H9 (cell line): ENCODE data around the gene RAB24. TPM values are rescaled to one million over a fixed set of nuclear protein-coding genes. Genes with fewer than 3 reads are reported as not detected.
A peak's percentile ranks its signal among the peaks of the same experiment; 100 is the strongest.

ENCODE experiments used
- DNase-seq: peaks from one replicate; pipeline ENCODE4 v3.0.0-alpha.2; 2017
- H2AFZ ChIP-seq: one replicate; pipeline ENCODE4 v1.6.1; 2013; ENCODE audit warnings: mild to moderate bottlenecking, low read length, control low read depth, moderate library complexity
- H2AK5ac ChIP-seq: 2 replicates; pipeline ENCODE4 v1.6.1; 2013; ENCODE audit warnings: low read length, control low read depth, mixed read lengths; ENCODE audit not compliant: insufficient read length
- H2BK120ac ChIP-seq: one replicate; pipeline ENCODE4 v1.6.1; 2013; ENCODE audit warnings: low read depth, mild to moderate bottlenecking, low read length, control low read depth, inconsistent platforms; ENCODE audit not compliant: poor library complexity, severe bottlenecking
- H2BK12ac ChIP-seq: 2 replicates; pipeline ENCODE4 v1.6.1; 2013; ENCODE audit warnings: low read length, control low read depth, mixed read lengths, low read depth; ENCODE audit not compliant: insufficient read length
- H2BK15ac ChIP-seq: 2 replicates; pipeline ENCODE4 v1.6.1; 2013; ENCODE audit warnings: low read depth, low read length, control low read depth
- H2BK20ac ChIP-seq: one replicate; pipeline ENCODE4 v1.6.1; 2013; ENCODE audit warnings: low read depth, mild to moderate bottlenecking, low read length, control low read depth, inconsistent platforms; ENCODE audit not compliant: poor library complexity, severe bottlenecking
- H2BK5ac ChIP-seq: 2 replicates; pipeline ENCODE4 v1.6.1; 2013; ENCODE audit warnings: low read length, control low read depth, mixed read lengths; ENCODE audit not compliant: insufficient read length
- H3K14ac ChIP-seq: 2 replicates; pipeline ENCODE4 v1.6.1; 2013; ENCODE audit warnings: low read length, control low read depth; ENCODE audit not compliant: insufficient read depth
- H3K18ac ChIP-seq: 2 replicates; pipeline ENCODE4 v1.6.1; 2013; ENCODE audit warnings: low read depth, mild to moderate bottlenecking, mixed read lengths, low read length, control low read depth; ENCODE audit not compliant: insufficient read length
- H3K23ac ChIP-seq: 2 replicates; pipeline ENCODE4 v1.6.1; 2013; ENCODE audit warnings: low read length, control low read depth, mixed read lengths, low read depth; ENCODE audit not compliant: insufficient read length
- H3K23me2 ChIP-seq: 2 replicates; pipeline ENCODE4 v1.6.1; 2013; ENCODE audit warnings: low read depth, mild to moderate bottlenecking, mixed read lengths, low read length, control low read depth; ENCODE audit not compliant: insufficient read length, poor library complexity, severe bottlenecking
- H3K27ac ChIP-seq: 2 replicates; pipeline ENCODE4 v1.5.1; 2013; ENCODE audit warnings: low read length, control low read depth, mixed read lengths, low read depth; ENCODE audit not compliant: insufficient read length
- H3K27me3 ChIP-seq: 2 replicates; pipeline ENCODE4 v1.6.1; 2013; ENCODE audit warnings: low read length, control low read depth, inconsistent platforms; ENCODE audit not compliant: insufficient read depth
- H3K4ac ChIP-seq: 2 replicates; pipeline ENCODE4 v1.6.1; 2013; ENCODE audit warnings: low read depth, mild to moderate bottlenecking, control low read depth, inconsistent platforms, low read length, moderate library complexity
- H3K4me1 ChIP-seq: 2 replicates; pipeline ENCODE4 v1.6.1; 2013; ENCODE audit warnings: low read length, control low read depth, inconsistent platforms; ENCODE audit not compliant: insufficient read depth
- H3K4me2 ChIP-seq: 2 replicates; pipeline ENCODE4 v1.6.1; 2013; ENCODE audit warnings: low read length, control low read depth, mixed read lengths; ENCODE audit not compliant: insufficient read length, insufficient read depth
- H3K56ac ChIP-seq: 2 replicates; pipeline ENCODE4 v1.6.1; 2013; ENCODE audit warnings: low read depth, mild to moderate bottlenecking, mixed read lengths, low read length, control low read depth; ENCODE audit not compliant: insufficient read length
- H3K79me1 ChIP-seq: 2 replicates; pipeline ENCODE4 v1.6.1; 2013; ENCODE audit warnings: low read depth, mild to moderate bottlenecking, moderate library complexity, low read length, control low read depth, inconsistent platforms; ENCODE audit not compliant: insufficient read depth, poor library complexity, severe bottlenecking
- H3K79me2 ChIP-seq: 2 replicates; pipeline ENCODE4 v1.6.1; 2013; ENCODE audit warnings: low read length, control low read depth, inconsistent platforms; ENCODE audit not compliant: insufficient read depth
- H3K9ac ChIP-seq: 2 replicates; pipeline ENCODE4 v1.6.1; 2013; ENCODE audit warnings: low read length, control low read depth, mixed read lengths; ENCODE audit not compliant: insufficient read length; ENCODE audit errors: extremely low read depth
- H3K9me3 ChIP-seq: one replicate; pipeline ENCODE4 v1.6.1; 2013; ENCODE audit warnings: low read depth, low read length, inconsistent platforms; ENCODE audit not compliant: control insufficient read depth
- H3T11ph ChIP-seq: one replicate; pipeline ENCODE4 v1.6.1; 2013; ENCODE audit warnings: mild to moderate bottlenecking, low read length, control low read depth, inconsistent platforms
- H4K20me1 ChIP-seq: one replicate; pipeline ENCODE4 v1.6.1; 2013; ENCODE audit not compliant: control insufficient read depth, insufficient read length, insufficient read depth
- H4K5ac ChIP-seq: 2 replicates; pipeline ENCODE4 v1.6.1; 2013; ENCODE audit warnings: low read depth, mild to moderate bottlenecking, mixed read lengths, low read length, control low read depth; ENCODE audit not compliant: insufficient read length
- H4K8ac ChIP-seq: replicated peaks from 2 replicates; pipeline ENCODE4 v1.6.1; 2013; ENCODE audit warnings: low read length, control low read depth, mixed read lengths, low read depth; ENCODE audit not compliant: insufficient read length
- H4K91ac ChIP-seq: 2 replicates; pipeline ENCODE4 v1.6.1; 2013; ENCODE audit warnings: low read depth, mild to moderate bottlenecking, moderate library complexity, mixed read lengths, low read length, control low read depth; ENCODE audit not compliant: insufficient read length
- H3K27ac Mint-ChIP-seq, 3 experiments: 2 replicates in 2 of 3; 3 replicates in 1 of 3; pipeline ENCODE4 v1.8.0; 2020 to 2021; ENCODE audit warnings: mixed read lengths in 3 of 3, mild to moderate bottlenecking in 1 of 3, moderate library complexity in 1 of 3
- H3K27me3 Mint-ChIP-seq: 2 replicates; pipeline ENCODE4 v1.8.0; 2021; ENCODE audit warnings: low read depth, mild to moderate bottlenecking, moderate library complexity, mixed read lengths
- H3K36me3 Mint-ChIP-seq, 3 experiments: 2 replicates in 2 of 3; 3 replicates in 1 of 3; pipeline ENCODE4 v1.8.0; 2020 to 2021; ENCODE audit warnings: low read depth in 3 of 3, mixed read lengths in 3 of 3; ENCODE audit not compliant: insufficient read depth in 1 of 3
- H3K4me1 Mint-ChIP-seq, 2 experiments: 2 replicates each; pipeline ENCODE4 v1.8.0; 2020; ENCODE audit warnings: mixed read lengths in 2 of 2
- H3K4me3 Mint-ChIP-seq, 2 experiments: 2 replicates in 1 of 2; 3 replicates in 1 of 2; pipeline ENCODE4 v1.8.0; 2020 to 2021; ENCODE audit warnings: mild to moderate bottlenecking in 2 of 2, mixed read lengths in 2 of 2, moderate library complexity in 1 of 2
- H3K9me3 Mint-ChIP-seq, 2 experiments: 2 replicates in 1 of 2; 3 replicates in 1 of 2; pipeline ENCODE4 v1.8.0; 2020; ENCODE audit warnings: mild to moderate bottlenecking in 2 of 2, mixed read lengths in 2 of 2, moderate library complexity in 1 of 2
- CTCF ChIP-seq: fragments of 200-600 bp; sonication (generic); conservative IDR thresholded peaks from 3 replicates; pipeline ENCODE4 v1.8.0; 2021; ENCODE audit warnings: antibody characterized with exemption, mild to moderate bottlenecking
- WGBS: extraction: QIAGEN DNeasy Blood & Tissue Kit; methylation state at CpG from one replicate; pipeline ENCODE4 v1.1.7; 2013; ENCODE audit warnings: missing lambda C conversion rate, low lambda C conversion rate, mixed read lengths; ENCODE audit not compliant: insufficient read length; ENCODE audit errors: extremely low coverage; 5-methylcytosine and 5-hydroxymethylcytosine counted together
- total RNA-seq: library from RNA; stranded (reverse); gene quantifications from 2 replicates; pipeline ENCODE4 v1.2.1, GENCODE V29; 2021

The RAB24 gene
- total RNA-seq, 1 experiment from 2014 or later, result 17.6 TPM

GRCh38 chr5:177310332-177310731 is 6.8 kb upstream of the RAB24 start:
- no peak overlapping the region for H2BK20ac ChIP-seq
- H3K4me2 ChIP-seq, result no peak overlapping the region
- Mint-ChIP-seq H3K27me3 (no peaks in the 10 kb centered on the region; the same call in 1 of the 2 replicates), H3K9me3 (no peaks in the 10 kb centered on the region), H3K27ac (no peak overlapping the region), H3K36me3 (peaks cover 17 to 22% (median 19%) of the 10 kb centered on the region in 3 experiments), H3K4me1 (peaks cover 18 to 21% of the 10 kb centered on the region in 2 experiments), H3K4me3 (peak overlapping the region; percentile 76 to 88; a peak in 2 of 5 replicates)
- H3K14ac ChIP-seq, result no peak overlapping the region
- no peak overlapping the region for H3K18ac ChIP-seq
- H3K79me2 ChIP-seq, result no peaks in the 10 kb centered on the region
- H3K56ac ChIP-seq, result no peak overlapping the region
- no peak overlapping the region for H3K9ac ChIP-seq
- TF ChIP-seq CTCF, result no peak
- no peak for DNase-seq
- no peak overlapping the region for H3K4ac ChIP-seq
- peaks cover 5% of the 10 kb centered on the region for H4K20me1 ChIP-seq
- H3K23me2 ChIP-seq, result peaks cover 14% of the 10 kb centered on the region
- H3K27ac ChIP-seq, result no peak overlapping the region
- no peaks in the 10 kb centered on the region for H3K9me3 ChIP-seq
- no peak overlapping the region for H3T11ph ChIP-seq
- H2BK5ac ChIP-seq, result no peak overlapping the region
- H2AK5ac ChIP-seq, result no peak overlapping the region
- no peak overlapping the region for H2BK12ac ChIP-seq
- no peak overlapping the region for H2BK120ac ChIP-seq
- H3K4me1 ChIP-seq, result no peaks in the 10 kb centered on the region
- no peak overlapping the region for H2BK15ac ChIP-seq
- no CpG with 5 or more reads among the region's 13 CpGs for WGBS
- no peak overlapping the region for H4K5ac ChIP-seq
- no peaks in the 10 kb centered on the region for H3K27me3 ChIP-seq
- no peak overlapping the region for H4K91ac ChIP-seq
- no peak overlapping the region for H3K23ac ChIP-seq
- H3K79me1 ChIP-seq, result no peaks in the 10 kb centered on the region
- H4K8ac ChIP-seq, result no peak overlapping the region
- H2AFZ ChIP-seq, result no peak overlapping the region
